ENCODE data around the gene IGFL3.

The IGFL3 gene

GRCh38 chr19:46076951-46077814 is 47.3 kb downstream of the IGFL3 start:
- DNase-seq (ENCODE audit: low spot score) = peak; percentile 87

- DNase-seq (ENCODE audit: low spot score) = no peak
Observed at GRCh38 chr19:46076031-46076880, 48.2 kb downstream of the IGFL3 start.

DNA sequence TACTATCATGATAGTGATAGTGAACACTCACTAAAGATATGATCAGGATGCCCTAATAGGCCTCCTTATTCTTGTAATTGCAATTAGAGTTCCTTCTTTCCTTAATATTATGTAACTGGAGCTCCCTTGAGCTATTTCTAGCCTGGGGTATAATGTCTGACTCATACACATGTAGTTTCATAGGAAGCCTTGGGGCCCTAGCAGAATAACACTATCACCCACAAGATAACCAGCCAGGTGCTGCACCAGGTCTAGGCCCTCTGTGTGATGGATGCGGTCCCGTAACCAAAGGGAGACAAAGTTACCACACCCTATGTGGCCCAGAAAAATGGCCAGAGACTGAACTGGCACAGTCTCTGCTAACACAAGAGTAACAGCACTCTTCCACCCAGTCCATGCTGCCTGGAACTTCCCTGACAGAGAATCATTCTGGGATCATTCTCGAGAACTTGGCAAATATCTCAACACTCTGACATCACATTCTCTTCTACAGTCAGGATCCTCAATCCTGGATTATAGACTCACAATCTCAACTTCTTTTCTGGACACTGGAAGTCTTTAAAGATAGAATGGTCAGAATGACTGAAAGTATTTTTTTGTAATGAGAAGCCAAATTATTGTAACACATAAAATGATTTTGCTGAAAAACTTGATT is 51.1 kb downstream of the IGFL3 start:
- DNase-seq (ENCODE audit: low spot score) = no peak

Measured in COLO829 (cell line).